WERI-Rb-1 (cell line): ENCODE measurements around the gene MPV17L2.

Experiments
- DNase-seq: peaks from one replicate; pipeline ENCODE4 v3.0.0-alpha.2; 2020
- H3K27ac ChIP-seq: fragments of 250-450 bp; sonication (Bioruptor Pico); 2 replicates; pipeline ENCODE4 v1.5.1; 2020; ENCODE audit warnings: mild to moderate bottlenecking, moderate library complexity
- H3K27me3 ChIP-seq: fragments of 250-450 bp; sonication (Bioruptor Pico); 2 replicates; pipeline ENCODE4 v1.5.1; 2021; ENCODE audit warnings: mild to moderate bottlenecking, low read depth, moderate library complexity; ENCODE audit not compliant: insufficient read depth, severe bottlenecking
- H3K36me3 ChIP-seq: fragments of 250-450 bp; sonication (Bioruptor Pico); 2 replicates; pipeline ENCODE4 v1.5.1; 2020; ENCODE audit warnings: mild to moderate bottlenecking, moderate library complexity
- H3K4me3 ChIP-seq: 2 replicates; pipeline ENCODE4 v1.5.1; 2011; ENCODE audit warnings: low read depth, mild to moderate bottlenecking, control low read depth, low read length
- H3K9me3 ChIP-seq: fragments of 250-450 bp; sonication (Bioruptor Pico); 2 replicates; pipeline ENCODE4 v1.5.1; 2021; ENCODE audit warnings: mild to moderate bottlenecking, moderate library complexity; ENCODE audit not compliant: severe bottlenecking
- CTCF ChIP-seq: IDR thresholded peaks from 2 replicates; pipeline ENCODE4 v1.5.1; 2011; ENCODE audit warnings: low read depth, mild to moderate bottlenecking, control low read depth, inconsistent platforms, low read length

MPV17L2 gene

GRCh38 chr19:18197306-18197705, 4.3 kb downstream of the MPV17L2 start:
- DNase-seq = no peak
- Histone ChIP-seq H3K36me3 (peaks cover 53% of the 10 kb centered on the region), H3K4me3 (no peak overlapping the region), H3K27me3 (no peaks in the 10 kb centered on the region), H3K9me3 (no peaks in the 10 kb centered on the region), H3K27ac (no peak overlapping the region)
- no peak for TF ChIP-seq CTCF

GRCh38 chr19:18197941-18198340, 4.9 kb downstream of the MPV17L2 start:
- peaks cover 54% of the 10 kb centered on the region for H3K36me3 ChIP-seq
- no peak for DNase-seq
- no peak overlapping the region for H3K4me3 ChIP-seq
- TF ChIP-seq CTCF = no peak
- no peak overlapping the region for H3K27ac ChIP-seq
- H3K27me3 ChIP-seq = no peaks in the 10 kb centered on the region
- H3K9me3 ChIP-seq = no peaks in the 10 kb centered on the region

DNA sequence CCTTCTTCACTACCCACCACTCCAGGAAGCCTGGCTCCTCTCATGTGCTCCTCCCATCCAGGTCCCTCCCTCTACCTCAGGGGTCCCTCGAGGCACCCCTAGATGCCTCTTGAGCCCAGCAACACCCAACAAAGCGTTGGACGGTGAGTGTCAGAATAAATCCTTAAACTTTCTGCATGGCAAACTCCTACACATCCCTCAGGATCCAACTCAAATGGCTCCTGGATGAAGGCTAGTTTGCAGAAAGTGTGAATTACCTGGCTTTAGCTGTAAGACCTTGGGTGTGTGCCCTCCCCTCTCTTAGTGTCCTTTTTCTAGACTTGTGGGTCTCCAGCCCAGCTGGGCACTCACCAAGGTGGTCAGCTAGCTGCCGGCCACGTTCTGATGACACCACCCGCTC, 5.4 kb downstream of the MPV17L2 start:
- no peaks in the 10 kb centered on the region for H3K27me3 ChIP-seq
- H3K9me3 ChIP-seq = no peaks in the 10 kb centered on the region
- peaks cover 54% of the 10 kb centered on the region for H3K36me3 ChIP-seq
- no peak for DNase-seq
- H3K4me3 ChIP-seq = no peak overlapping the region
- no peak for TF ChIP-seq CTCF
- H3K27ac ChIP-seq = no peak overlapping the region

DNA sequence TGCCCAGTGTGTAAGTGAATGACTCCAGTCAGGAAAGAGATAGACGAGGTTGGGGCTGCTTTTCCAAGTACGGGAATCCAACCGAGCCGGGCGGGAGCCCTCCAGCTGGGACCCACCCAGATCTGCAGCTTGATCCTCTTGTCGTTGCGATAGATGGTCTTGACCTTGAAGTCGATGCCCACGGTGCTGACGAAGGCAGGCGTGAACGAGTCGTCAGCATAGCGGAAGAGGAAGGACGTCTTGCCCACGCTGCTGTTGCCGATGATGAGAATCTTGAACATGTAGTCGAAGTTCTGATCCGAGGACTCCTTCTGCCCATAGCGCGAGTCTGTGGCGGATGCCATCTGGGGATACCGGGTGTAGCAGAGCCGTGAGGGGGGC, 9.4 kb downstream of the MPV17L2 start:
- DNase-seq = no peak
- no peak overlapping the region for H3K27ac ChIP-seq
- H3K27me3 ChIP-seq = no peaks in the 10 kb centered on the region
- no peaks in the 10 kb centered on the region for H3K9me3 ChIP-seq
- no peak for TF ChIP-seq CTCF
- H3K36me3 ChIP-seq = peaks cover 38% of the 10 kb centered on the region
- H3K4me3 ChIP-seq = no peak overlapping the region; the same call in 1 of the 2 replicates

GRCh38 chr19:18202778-18203407, 9.9 kb downstream of the MPV17L2 start:
- DNase-seq = peak; percentile 51
- Histone ChIP-seq H3K9me3 (no peaks in the 10 kb centered on the region), H3K27ac (no peak overlapping the region), H3K4me3 (peak overlapping the region; percentile 77), H3K36me3 (peaks cover 36% of the 10 kb centered on the region), H3K27me3 (no peaks in the 10 kb centered on the region)
- peak; percentile 40 for TF ChIP-seq CTCF

- peak overlapping the region; percentile 31; the same call in 1 of the 2 replicates for H3K27ac ChIP-seq
- peaks cover 31% of the 10 kb centered on the region for H3K36me3 ChIP-seq
- H3K27me3 ChIP-seq = no peaks in the 10 kb centered on the region
- H3K9me3 ChIP-seq = no peaks in the 10 kb centered on the region
- H3K4me3 ChIP-seq = peak overlapping the region; percentile 77
- peak; percentile 42 for DNase-seq
- no peak for TF ChIP-seq CTCF
Observed at GRCh38 chr19:18203408-18203862, 10.4 kb downstream of the MPV17L2 start.
